HCT116 (cell line): Measurements from ENCODE around the gene ASS1. TPM values are rescaled to one million over a fixed set of nuclear protein-coding genes. Genes with fewer than 3 reads are reported as not detected.

Source experiments
- ATAC-seq: fragments of 200-7000 bp; cut with Tn5 transposase; 2 replicates; pipeline ENCODE4 v1.9.1; 2020; ENCODE audit warnings: mild to moderate bottlenecking, moderate library complexity
- BruUV-seq: library from RNA; stranded (reverse); fragments of 400-500 nt; replicated peaks from 2 replicates; lab custom pipeline; 2021; lab: Mats Ljungman, UMichigan
- CTCF ChIA-PET: fragments of 300-600 bp; sonication (Branson Sonifier 250); formaldehyde crosslinking; loops from one replicate; lab custom pipeline; 2021; ENCODE audit warnings: antibody characterized with exemption; lab: Charles Lee
- POLR2A ChIA-PET: fragments of 300-600, 350-600 bp; sonication (Branson Sonifier 250); formaldehyde crosslinking; loops from one replicate; lab custom pipeline; 2021; ENCODE audit warnings: antibody characterized with exemption; lab: Charles Lee
- RAD21 ChIA-PET, 2 experiments: fragments of 300-600 bp; sonication (Branson Sonifier 250); formaldehyde crosslinking; loops; one replicate each; lab custom pipeline; 2023; ENCODE audit warnings: low total read pairs in 2 of 2; ENCODE audit not compliant: uncharacterized antibody in 2 of 2, unreplicated experiment in 2 of 2, low non-redundant PET in 1 of 2; lab: Charles Lee
- DNase-seq: peaks from one replicate; pipeline ENCODE4 v3.0.0-alpha.2; 2010; ENCODE audit warnings: low read depth, low spot score
- H2AFZ ChIP-seq: fragments of 200-600 bp; shearing (Covaris generic), sonication (generic); 2 replicates; pipeline ENCODE4 v1.6.1; 2017; ENCODE audit warnings: low read depth, mixed run types, mixed read lengths, antibody characterized with exemption, low read length; ENCODE audit not compliant: poor library complexity, severe bottlenecking
- H3K27ac ChIP-seq: 2 replicates; pipeline ENCODE4 v1.5.1; 2012; ENCODE audit warnings: low read depth, low read length
- H3K27me3 ChIP-seq: fragments of 200-600 bp; sonication (generic); 2 replicates; pipeline ENCODE4 v1.6.1; 2016; ENCODE audit warnings: mixed run types, low read length, mixed read lengths; ENCODE audit not compliant: insufficient read depth
- H3K36me3 ChIP-seq, 2 experiments: fragments of 200-500 bp in 1 of 2; fragments of 200-600 bp in 1 of 2; sonication (Bioruptor generic) in 1 of 2; sonication (generic) in 1 of 2; 2 replicates each; pipeline versions ENCODE4 v1.5.1 to v1.6.1; 2014 to 2016; ENCODE audit warnings: low read length in 2 of 2, inconsistent platforms in 1 of 2, mixed read lengths in 1 of 2, mixed run types in 1 of 2; ENCODE audit not compliant: insufficient read depth in 2 of 2, control insufficient read depth in 1 of 2
- H3K4me1 ChIP-seq, 2 experiments: fragments of 200-600 bp in 1 of 2; sonication (generic) in 1 of 2; 2 replicates each; pipeline versions ENCODE4 v1.5.1 to v1.6.1; 2012 to 2017; ENCODE audit warnings: low read length in 2 of 2, inconsistent platforms in 1 of 2, mild to moderate bottlenecking in 1 of 2, mixed read lengths in 1 of 2, mixed run types in 1 of 2, moderate library complexity in 1 of 2; ENCODE audit not compliant: insufficient read depth in 2 of 2, control insufficient read depth in 1 of 2
- H3K4me2 ChIP-seq: fragments of 200-600 bp; sonication (generic); 2 replicates; pipeline ENCODE4 v1.6.1; 2017; ENCODE audit warnings: mixed run types, low read length, mixed read lengths
- H3K4me3 ChIP-seq, 2 experiments: fragments of 200-600 bp in 1 of 2; sonication (generic) in 1 of 2; replicated peaks in 1 of 2; 2 replicates each; pipeline ENCODE4 v1.5.1; 2011 to 2016; ENCODE audit warnings: low read length in 2 of 2, control low read depth in 1 of 2, low read depth in 1 of 2, mild to moderate bottlenecking in 1 of 2, mixed read lengths in 1 of 2, mixed run types in 1 of 2
- H3K79me2 ChIP-seq: fragments of 200-600 bp; sonication (generic); 2 replicates; pipeline ENCODE4 v1.6.1; 2017; ENCODE audit warnings: mild to moderate bottlenecking, mixed run types, low read length, moderate library complexity, mixed read lengths; ENCODE audit not compliant: insufficient read depth
- H3K9ac ChIP-seq: fragments of 200-600 bp; sonication (generic); 2 replicates; pipeline ENCODE4 v1.6.1; 2016; ENCODE audit warnings: low read length, mixed read lengths
- H3K9me2 ChIP-seq: fragments of 200-600 bp; sonication (generic), shearing (Covaris generic); 2 replicates; pipeline ENCODE4 v1.6.1; 2017; ENCODE audit warnings: mixed run types, mild to moderate bottlenecking, moderate library complexity; ENCODE audit not compliant: insufficient read depth
- H3K9me3 ChIP-seq, 2 experiments: fragments of 200-500 bp in 1 of 2; fragments of 200-600 bp in 1 of 2; sonication (Bioruptor generic) in 1 of 2; sonication (generic) in 1 of 2; 2 replicates each; pipeline ENCODE4 v1.6.1; 2014 to 2017; ENCODE audit warnings: low read length in 2 of 2, mixed read lengths in 2 of 2, inconsistent platforms in 1 of 2, low read depth in 1 of 2, mild to moderate bottlenecking in 1 of 2, mixed run types in 1 of 2, moderate library complexity in 1 of 2; ENCODE audit not compliant: control insufficient read depth in 1 of 2, insufficient read depth in 1 of 2
- H4K20me1 ChIP-seq: fragments of 200-600 bp; sonication (generic), shearing (Covaris generic); 2 replicates; pipeline ENCODE4 v1.6.1; 2017; ENCODE audit warnings: mixed run types, mild to moderate bottlenecking, moderate library complexity; ENCODE audit not compliant: insufficient read depth
- CTCF ChIP-seq, 3 experiments: fragments of 200-600 bp in 1 of 3; sonication (generic) in 1 of 3; IDR thresholded peaks in 2 of 3; conservative IDR thresholded peaks in 1 of 3; 2 replicates each; pipeline ENCODE4 v1.5.1; 2012 to 2017; ENCODE audit warnings: low read depth in 2 of 3, low read length in 2 of 3, antibody characterized with exemption in 1 of 3, borderline replicate concordance in 1 of 3, control low read depth in 1 of 3, mild to moderate bottlenecking in 1 of 3, mixed read lengths in 1 of 3, mixed run types in 1 of 3, moderate library complexity in 1 of 3; ENCODE audit not compliant: insufficient read depth in 1 of 3
- EZH2 ChIP-seq: fragments of 200-600 bp; sonication (generic); IDR thresholded peaks from 2 replicates; pipeline ENCODE4 v1.6.1; 2017; ENCODE audit warnings: antibody characterized with exemption, mixed run types
- FOSL1 ChIP-seq: IDR thresholded peaks from 2 replicates; pipeline ENCODE4 v1.6.1; 2012; ENCODE audit warnings: low read depth
- MAX ChIP-seq: IDR thresholded peaks from 2 replicates; pipeline ENCODE4 v1.6.1; 2012
- POLR2A ChIP-seq: IDR thresholded peaks from 2 replicates; pipeline ENCODE4 v1.7.0; 2011; ENCODE audit warnings: borderline replicate concordance; ENCODE audit not compliant: insufficient read depth, insufficient read length; ENCODE audit errors: extremely low read depth
- REST ChIP-seq: IDR thresholded peaks from 2 replicates; pipeline ENCODE4 v1.6.1; 2012; ENCODE audit warnings: low read depth
- SRF ChIP-seq: IDR thresholded peaks from 2 replicates; pipeline ENCODE4 v1.6.1; 2012; ENCODE audit warnings: low read depth
- TCF7L2 ChIP-seq: IDR thresholded peaks from 2 replicates; pipeline ENCODE4 v1.7.0; 2011; ENCODE audit warnings: borderline replicate concordance, inconsistent platforms; ENCODE audit not compliant: insufficient read depth, insufficient read length; ENCODE audit errors: extremely low read depth
- ZFX ChIP-seq: fragments of 450-650 bp; IDR thresholded peaks from 2 replicates; pipeline ENCODE4 v1.6.1; 2017
- intact Hi-C: fragments of 100-400 bp; cut with micrococcal nuclease; formaldehyde crosslinking; loops from 2 replicates; pipeline ENCODE4 v1.10.0; 2022
- total RNA-seq: library from RNA; stranded (reverse); gene quantifications from one replicate; pipeline ENCODE4 v1.2.1, GENCODE V29; 2021; ENCODE audit not compliant: unreplicated experiment
- TF ChIP-seq, protein P1 (sequence below): IDR thresholded peaks from 2 replicates; pipeline ENCODE4 v1.6.1; 2011; ENCODE audit warnings: mild to moderate bottlenecking, low read length, moderate library complexity; ENCODE audit not compliant: insufficient replicate concordance; ENCODE audit errors: extremely low read depth

Gene ASS1
- total RNA-seq, 1 experiment from 2014 or later: 92.6 TPM

- Histone ChIP-seq H3K79me2 (no peaks in the 10 kb centered on the region), H4K20me1 (no peaks in the 10 kb centered on the region), H3K9ac (no peak overlapping the region), H3K27ac (no peak overlapping the region), H3K4me3 (no peak overlapping the region), H3K9me3 (no peaks in the 10 kb centered on the region), H3K4me2 (no peak overlapping the region), H3K9me2 (no peaks in the 10 kb centered on the region), H3K4me1 (no peaks in the 10 kb centered on the region), H3K36me3 (no peaks in the 10 kb centered on the region), H2AFZ (no peak overlapping the region), H3K27me3 (no peaks in the 10 kb centered on the region)
- intact Hi-C loops: no loop called here
- DNase-seq: no peak
- ATAC-seq: no peak
- POLR2A ChIA-PET: no interaction called here
- TF ChIP-seq, protein P1, sequence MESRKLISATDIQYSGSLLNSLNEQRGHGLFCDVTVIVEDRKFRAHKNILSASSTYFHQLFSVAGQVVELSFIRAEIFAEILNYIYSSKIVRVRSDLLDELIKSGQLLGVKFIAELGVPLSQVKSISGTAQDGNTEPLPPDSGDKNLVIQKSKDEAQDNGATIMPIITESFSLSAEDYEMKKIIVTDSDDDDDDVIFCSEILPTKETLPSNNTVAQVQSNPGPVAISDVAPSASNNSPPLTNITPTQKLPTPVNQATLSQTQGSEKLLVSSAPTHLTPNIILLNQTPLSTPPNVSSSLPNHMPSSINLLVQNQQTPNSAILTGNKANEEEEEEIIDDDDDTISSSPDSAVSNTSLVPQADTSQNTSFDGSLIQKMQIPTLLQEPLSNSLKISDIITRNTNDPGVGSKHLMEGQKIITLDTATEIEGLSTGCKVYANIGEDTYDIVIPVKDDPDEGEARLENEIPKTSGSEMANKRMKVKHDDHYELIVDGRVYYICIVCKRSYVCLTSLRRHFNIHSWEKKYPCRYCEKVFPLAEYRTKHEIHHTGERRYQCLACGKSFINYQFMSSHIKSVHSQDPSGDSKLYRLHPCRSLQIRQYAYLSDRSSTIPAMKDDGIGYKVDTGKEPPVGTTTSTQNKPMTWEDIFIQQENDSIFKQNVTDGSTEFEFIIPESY: no peak
- TF ChIP-seq ZFX (no peak), TCF7L2 (no peak), SRF (no peak), MAX (no peak)
- CTCF ChIA-PET: no interaction called here
- BruUV-seq: no TSS peak
- RAD21 ChIA-PET: no interaction called here
Observed at GRCh38 chr9:130478152-130478551, 33.4 kb downstream of the ASS1 start.

DNA sequence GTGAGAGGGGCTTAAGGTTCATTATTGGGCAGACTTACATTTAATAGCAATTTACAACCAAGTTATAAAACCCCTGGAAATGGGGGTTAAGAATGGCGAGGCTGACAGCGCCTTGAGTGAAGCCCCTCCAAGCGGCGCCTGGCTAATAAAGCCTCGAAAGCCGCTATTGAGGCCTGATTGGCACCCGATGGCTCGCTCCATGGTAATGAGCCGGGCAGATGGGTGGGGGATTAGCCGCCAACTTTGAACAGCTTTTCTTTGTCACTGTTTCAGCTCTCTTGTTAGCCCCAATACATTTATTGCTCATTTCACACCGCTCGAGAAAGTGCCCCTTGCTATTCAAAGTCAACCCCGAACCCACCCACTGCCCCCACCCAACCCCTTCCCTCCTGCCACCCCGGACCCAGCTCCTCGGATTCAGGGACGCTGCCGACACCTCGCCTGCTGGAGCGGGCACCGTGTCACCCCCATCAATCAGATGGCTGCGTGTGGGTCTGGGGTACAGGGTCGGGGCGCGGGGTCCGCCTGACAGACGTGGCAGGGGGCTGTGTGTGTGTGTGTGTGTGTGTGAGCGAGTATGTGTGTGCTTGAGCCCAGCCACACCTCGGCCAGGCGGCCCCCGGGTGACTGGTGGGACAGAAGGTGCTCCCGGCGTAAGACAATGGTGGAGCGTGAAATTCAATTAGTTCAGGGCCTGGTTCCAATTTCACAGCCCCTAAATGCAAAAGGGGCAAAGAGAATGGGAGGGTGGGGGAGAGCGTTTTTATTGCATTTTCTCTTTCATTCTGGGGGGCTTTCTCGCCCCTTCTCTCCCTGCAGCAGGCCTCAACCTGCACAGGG lies 34.2 kb downstream of the ASS1 start:
- RAD21 ChIA-PET: no interaction called here
- TF ChIP-seq REST: no peak
- no peak for TF ChIP-seq TCF7L2
- TF ChIP-seq POLR2A: no peak
- no peak for TF ChIP-seq FOSL1
- TF ChIP-seq EZH2: no peak
- TF ChIP-seq CTCF (IDR thresholded peaks at IDR 0.05 in 2 of 3, conservative IDR thresholded peaks at IDR 0.05 in 1 of 3; ENCODE audit: borderline replicate concordance in 1 of 3, insufficient read depth in 1 of 3, low read depth in 2 of 3, low read length in 2 of 3): no peak

More for the DNA sequence above, 34.2 kb downstream of the ASS1 start:
- no TSS peak for BruUV-seq
- H3K27ac ChIP-seq: no peak overlapping the region
- DNase-seq (no peak), ATAC-seq (no peak)
- no peaks in the 10 kb centered on the region for H3K9me2 ChIP-seq
- no peak overlapping the region for H3K4me3 ChIP-seq
- no peaks in the 10 kb centered on the region for H3K4me1 ChIP-seq
- ChIA-PET POLR2A (no interaction called here), CTCF (no interaction called here)
- no peaks in the 10 kb centered on the region for H4K20me1 ChIP-seq
- H3K9me3 ChIP-seq: no peaks in the 10 kb centered on the region
- H3K4me2 ChIP-seq: no peak overlapping the region
- no peaks in the 10 kb centered on the region for H3K27me3 ChIP-seq
- no peak overlapping the region for H2AFZ ChIP-seq
- intact Hi-C loops: no loop called here
- no peaks in the 10 kb centered on the region for H3K36me3 ChIP-seq
- H3K79me2 ChIP-seq: no peaks in the 10 kb centered on the region
- no peak overlapping the region for H3K9ac ChIP-seq
